HG02642 (cell line): Measurements from ENCODE around the gene GCSAML.

ENCODE experiments used
- ATAC-seq: cut with Tn5 transposase; IDR thresholded peaks from one replicate; pipeline ENCODE4 v1.9.1; 2021; ENCODE audit warnings: mild to moderate bottlenecking; ENCODE audit not compliant: unreplicated experiment, poor library complexity

Gene GCSAML

GRCh38 chr1:247562198-247562597, 13.3 kb downstream of the GCSAML start:
- ATAC-seq = no peak

- ATAC-seq = no peak
These were observed 25.3 kb downstream of the GCSAML start for GRCh38 chr1:247574236-247574635.

- no peak for ATAC-seq
These were observed 25.7 kb downstream of the GCSAML start for GRCh38 chr1:247574664-247575063.

GRCh38 chr1:247576514-247576913, 27.6 kb downstream of the GCSAML start:
- no peak for ATAC-seq

- no peak for ATAC-seq
These were observed 30.1 kb downstream of the GCSAML start for GRCh38 chr1:247578946-247579460.

- ATAC-seq = no peak
These were observed 39.1 kb downstream of the GCSAML start, which contains the start of gene OR2G2 for GRCh38 chr1:247588060-247588459. Gene OR2G2 (plus strand): TSS chr1:247588360. CDS start chr1:247588360, 0 bp downstream.

- ATAC-seq = no peak
These were observed 56.4 kb downstream of the GCSAML start, which contains the start of gene OR2G3 for GRCh38 chr1:247605286-247605685. Gene OR2G3 (plus strand): TSS chr1:247605586. CDS start chr1:247605586, 0 bp downstream.

GRCh38 chr1:247613405-247613804, 64.5 kb downstream of the GCSAML start:
- ATAC-seq = no peak

GRCh38 chr1:247614625-247615024, 65.7 kb downstream of the GCSAML start:
- no peak for ATAC-seq
